Stimulated activated CD4-positive, alpha-beta T cell treated with anti-CD3 and anti-CD28 coated beads, Interleukin-1b, Interleukin-23, amount 100 ng/mL, for 24 hours (primary cell): Measurements from ENCODE around the gene MRPL36.
"Not testable (repeated sequence)": the region's sequence is repeated elsewhere in the genome, so short reads cannot be mapped to it uniquely, and the experiment has no call there.

Source experiments
- DNase-seq, 4 experiments: peaks; one replicate each; pipeline ENCODE4 v3.0.0-alpha.2; 2020; ENCODE audit warnings: low read depth in 4 of 4, low spot score in 1 of 4

MRPL36 gene

GRCh38 chr5:1799602-1800471 is at the start of gene MRPL36:
Gene MRPL36, minus strand, starts transcription at chr5:1799837. Its CDS starts 902 bp downstream, at chr5:1798935.
- peak; percentile 85 to 93 (median 92) for DNase-seq

- DNase-seq: no peak
Observed at GRCh38 chr5:1847611-1848010, 48.0 kb upstream of the MRPL36 start.

GRCh38 chr5:1847056-1847455 is 47.4 kb upstream of the MRPL36 start:
- no peak for DNase-seq

- DNase-seq: no peak
Observed at GRCh38 chr5:1846583-1846982, 46.9 kb upstream of the MRPL36 start.

- DNase-seq: no peak
Observed at GRCh38 chr5:1845696-1846095, 46.1 kb upstream of the MRPL36 start.

GRCh38 chr5:1844708-1845436 is 45.2 kb upstream of the MRPL36 start:
- no peak for DNase-seq

- DNase-seq: not testable (repeated sequence)
Observed at GRCh38 chr5:1843761-1844160, 44.1 kb upstream of the MRPL36 start.

GRCh38 chr5:1842004-1842819 is 42.6 kb upstream of the MRPL36 start:
- no peak for DNase-seq

- DNase-seq: no peak
Observed at GRCh38 chr5:1840741-1841521, 41.3 kb upstream of the MRPL36 start.

- no peak for DNase-seq
Observed at GRCh38 chr5:1840071-1840547, 40.5 kb upstream of the MRPL36 start.

- no peak for DNase-seq
Observed at GRCh38 chr5:1838013-1838412, 38.4 kb upstream of the MRPL36 start.

- DNase-seq: no peak
Observed at GRCh38 chr5:1836891-1837880, 37.5 kb upstream of the MRPL36 start.

- DNase-seq: no peak
Observed at GRCh38 chr5:1836176-1836890, 36.7 kb upstream of the MRPL36 start.

- DNase-seq: no peak
Observed at GRCh38 chr5:1835431-1835830, 35.8 kb upstream of the MRPL36 start.

GRCh38 chr5:1834721-1835429 is 35.2 kb upstream of the MRPL36 start:
- no peak for DNase-seq

GRCh38 chr5:1834022-1834551 is 34.5 kb upstream of the MRPL36 start:
- DNase-seq: no peak

GRCh38 chr5:1833264-1834021 is 33.8 kb upstream of the MRPL36 start:
- DNase-seq: no peak
